SK-N-SH (cell line): ENCODE results near the gene FAM221B. TPM values are rescaled to one million over a fixed set of nuclear protein-coding genes. Genes with fewer than 3 reads are reported as not detected.

Experiments
- CTCF ChIA-PET: fragments of 300-600, 350-600 bp; formaldehyde crosslinking; extraction: SDS; loops from one replicate; lab custom pipeline; 2021; lab: Yijun Ruan, JAX
- POLR2A ChIA-PET: fragments of 350-600 bp; sonication (Branson Sonifier 250); formaldehyde crosslinking; extraction: SDS; loops from one replicate; lab custom pipeline; 2020; ENCODE audit warnings: antibody characterized with exemption, inconsistent platforms; lab: Yijun Ruan, JAX
- DNase-seq: peaks from one replicate; pipeline ENCODE4 v3.0.0; 2012
- H2AFZ ChIP-seq: fragments of 200-600 bp; sonication (generic); 2 replicates; pipeline ENCODE4 v1.8.1; 2016; ENCODE audit warnings: antibody characterized with exemption, mild to moderate bottlenecking, low read depth
- H3F3A ChIP-seq: fragments of 200-600 bp; sonication (generic); replicated peaks from 2 replicates; pipeline ENCODE3; 2016; ENCODE audit warnings: antibody characterized with exemption, mild to moderate bottlenecking; ENCODE audit not compliant: insufficient read depth
- H3K27ac ChIP-seq, 2 experiments: fragments of 200-500 bp in 1 of 2; fragments of 200-600 bp in 1 of 2; sonication (Bioruptor generic) in 1 of 2; sonication (generic), shearing (Covaris generic) in 1 of 2; 2 replicates each; pipeline versions ENCODE4 v1.5.1 to v1.6.1; 2014 to 2016; ENCODE audit warnings: low read depth in 2 of 2, inconsistent platforms in 1 of 2, low read length in 1 of 2, mild to moderate bottlenecking in 1 of 2, mixed read lengths in 1 of 2
- H3K27me3 ChIP-seq: fragments of 200-600 bp; sonication (generic), shearing (Covaris generic); 2 replicates; pipeline ENCODE4 v1.6.1; 2016; ENCODE audit warnings: mixed run types; ENCODE audit not compliant: insufficient read depth
- H3K36me3 ChIP-seq, 2 experiments: fragments of 200-500 bp in 1 of 2; fragments of 200-600 bp in 1 of 2; sonication (Bioruptor generic) in 1 of 2; sonication (generic) in 1 of 2; replicated peaks in 1 of 2; 2 replicates each; pipeline versions ENCODE3 to v1.5.1; 2014 to 2016; ENCODE audit warnings: low read length in 1 of 2, mild to moderate bottlenecking in 1 of 2; ENCODE audit not compliant: insufficient read depth in 2 of 2, control insufficient read depth in 1 of 2
- H3K4me1 ChIP-seq, 2 experiments: fragments of 200-500 bp in 1 of 2; fragments of 200-600 bp in 1 of 2; sonication (Bioruptor generic) in 1 of 2; sonication (generic), shearing (Covaris generic) in 1 of 2; 2 replicates each; pipeline versions ENCODE4 v1.5.1 to v1.6.1; 2014 to 2016; ENCODE audit warnings: low read depth in 1 of 2, low read length in 1 of 2, mixed run types in 1 of 2; ENCODE audit not compliant: insufficient read depth in 2 of 2, control insufficient read depth in 1 of 2
- H3K4me2 ChIP-seq: fragments of 200-600 bp; sonication (generic), shearing (Covaris generic); 2 replicates; pipeline ENCODE4 v1.6.1; 2017; ENCODE audit warnings: mixed run types
- H3K4me3 ChIP-seq, 2 experiments: fragments of 200-500 bp in 1 of 2; fragments of 200-600 bp in 1 of 2; sonication (Bioruptor generic) in 1 of 2; sonication (generic), shearing (Covaris generic) in 1 of 2; 2 replicates each; pipeline versions ENCODE4 v1.5.1 to v1.8.1; 2014 to 2016; ENCODE audit warnings: low read depth in 2 of 2, inconsistent platforms in 1 of 2, low read length in 1 of 2, mild to moderate bottlenecking in 1 of 2, mixed read lengths in 1 of 2, moderate library complexity in 1 of 2
- H3K79me2 ChIP-seq: fragments of 200-600 bp; sonication (generic); 2 replicates; pipeline ENCODE4 v1.8.1; 2017; ENCODE audit warnings: mild to moderate bottlenecking; ENCODE audit not compliant: insufficient read depth
- H3K9ac ChIP-seq: fragments of 200-600 bp; sonication (generic); 2 replicates; pipeline ENCODE4 v1.6.1; 2017; ENCODE audit warnings: mixed run types
- H3K9me2 ChIP-seq: fragments of 200-600 bp; sonication (generic); 2 replicates; pipeline ENCODE4 v1.6.1; 2017; ENCODE audit warnings: mixed run types
- H3K9me3 ChIP-seq: fragments of 200-600 bp; sonication (generic); 2 replicates; pipeline ENCODE4 v1.6.1; 2017; ENCODE audit warnings: mixed run types, mild to moderate bottlenecking, moderate library complexity
- H4K20me1 ChIP-seq: fragments of 200-600 bp; sonication (generic); 2 replicates; pipeline ENCODE4 v1.6.1; 2017; ENCODE audit warnings: mild to moderate bottlenecking, mixed run types; ENCODE audit not compliant: insufficient read depth
- CTCF ChIP-seq: fragments of 200-600 bp; sonication (generic); IDR thresholded peaks from 2 replicates; pipeline ENCODE4 v1.6.1; 2017; ENCODE audit warnings: antibody characterized with exemption, mild to moderate bottlenecking, moderate library complexity
- ELF1 ChIP-seq: IDR thresholded peaks from 2 replicates; pipeline ENCODE4 v1.4.0; 2012
- EP300 ChIP-seq, 2 experiments: IDR thresholded peaks; 2 replicates each; pipeline versions ENCODE4 v1.4.0 to v1.6.1; 2012; ENCODE audit warnings: borderline replicate concordance in 1 of 2, low read depth in 1 of 2, low read length in 1 of 2
- FOXM1 ChIP-seq: IDR thresholded peaks from 2 replicates; pipeline ENCODE4 v1.4.0; 2012; ENCODE audit warnings: low read depth, mild to moderate bottlenecking
- IRF3 ChIP-seq: fragments of 150-350 bp; IDR thresholded peaks from 2 replicates; pipeline ENCODE4 v1.6.1; 2016; ENCODE audit warnings: mild to moderate bottlenecking, low read depth, low read length
- MAX ChIP-seq: IDR thresholded peaks from 2 replicates; pipeline ENCODE4 v1.4.0; 2012; ENCODE audit warnings: low read depth
- NRF1 ChIP-seq: IDR thresholded peaks from 2 replicates; pipeline ENCODE4 v1.6.1; 2012; ENCODE audit warnings: low read depth, mild to moderate bottlenecking, low read length
- PBX3 ChIP-seq: IDR thresholded peaks from 2 replicates; pipeline ENCODE4; 2012
- POLR2AphosphoS5 ChIP-seq: IDR thresholded peaks from 2 replicates; pipeline ENCODE4 v1.6.1; 2012; ENCODE audit warnings: low read depth, low read length
- RAD21 ChIP-seq: IDR thresholded peaks from 2 replicates; pipeline ENCODE4 v1.6.1; 2012; ENCODE audit warnings: mild to moderate bottlenecking, low read length
- RCOR1 ChIP-seq: fragments of 150-350 bp; IDR thresholded peaks from 2 replicates; pipeline ENCODE4 v1.6.1; 2017; ENCODE audit warnings: antibody characterized with exemption, low read length
- REST ChIP-seq: IDR thresholded peaks from 2 replicates; pipeline ENCODE4 v1.6.1; 2012; ENCODE audit warnings: mild to moderate bottlenecking, low read depth, low read length, moderate library complexity
- RFX5 ChIP-seq: IDR thresholded peaks from 2 replicates; pipeline ENCODE4 v1.6.1; 2012; ENCODE audit warnings: mild to moderate bottlenecking, improper control_type of control experiment, low read length
- RXRA ChIP-seq: IDR thresholded peaks from 2 replicates; pipeline ENCODE4 v1.4.0; 2012; ENCODE audit warnings: low read depth, mild to moderate bottlenecking, borderline replicate concordance
- SIN3A ChIP-seq: IDR thresholded peaks from 2 replicates; pipeline ENCODE4 v1.6.1; 2012; ENCODE audit warnings: low read depth, mild to moderate bottlenecking, low read length, moderate library complexity, borderline replicate concordance
- TAF1 ChIP-seq: IDR thresholded peaks from 2 replicates; pipeline ENCODE4 v1.6.1; 2012; ENCODE audit warnings: low read depth, mild to moderate bottlenecking, low read length, moderate library complexity, borderline replicate concordance
- TEAD4 ChIP-seq: IDR thresholded peaks from 2 replicates; pipeline ENCODE4 v1.4.0; 2012; ENCODE audit warnings: mild to moderate bottlenecking, borderline replicate concordance; ENCODE audit not compliant: insufficient read depth
- USF1 ChIP-seq: IDR thresholded peaks from 2 replicates; pipeline ENCODE4 v1.4.0; 2012; ENCODE audit warnings: low read depth, borderline replicate concordance
- YY1 ChIP-seq: IDR thresholded peaks from 2 replicates; pipeline ENCODE4 v1.4.0; 2012; ENCODE audit warnings: low read depth, mild to moderate bottlenecking
- WGBS: methylation state at CpG from one replicate; pipeline ENCODE4 v1.1.6; 2017; ENCODE audit warnings: low lambda C conversion rate; 5-methylcytosine and 5-hydroxymethylcytosine counted together
- polyA plus RNA-seq, 3 experiments: library from polyadenylated mRNA; depleted of rRNA; stranded (reverse); fragments of >200 nt; gene quantifications; 2 replicates each; pipeline ENCODE4 v1.2.3, GENCODE V29; 2012

Gene FAM221B
- polyA plus RNA-seq, 1 of the 3 experiments (the other 2 are of a cell fraction): not detected

GRCh38 chr9:35801328-35802128 lies 27.0 kb downstream of the FAM221B start:
- H3K4me3 ChIP-seq: no peak overlapping the region
- peaks cover 0 to 9% of the 10 kb centered on the region in 2 experiments; a peak in 2 of 4 replicates for H3K4me1 ChIP-seq
- H3K4me2 ChIP-seq: no peak overlapping the region
- no peak for DNase-seq
- no peak overlapping the region for H3K9ac ChIP-seq
- ChIA-PET POLR2A (no interaction called here), CTCF (interaction anchor here (1.1 to 2.2 kb wide), 5 partner anchors 9 to 81 kb away, joined by 3 to 13 read pairs (median 3); partner anchors contain the start of gene SPAG8)
- peaks cover 13% of the 10 kb centered on the region for H3F3A ChIP-seq
- H3K9me3 ChIP-seq: no peaks in the 10 kb centered on the region
- no peaks in the 10 kb centered on the region for H3K9me2 ChIP-seq
- no peak overlapping the region for H2AFZ ChIP-seq
- 89% methylated on average over 13 of the region's 13 CpGs for WGBS
- TF ChIP-seq TAF1 (no peak), YY1 (no peak), ELF1 (no peak), POLR2AphosphoS5 (no peak), SIN3A (no peak), PBX3 (no peak), TEAD4 (no peak), RXRA (no peak), RCOR1 (no peak), FOXM1 (no peak), RFX5 (no peak), RAD21 (no peak), NRF1 (no peak), EP300 (IDR thresholded peaks at IDR 0.05; ENCODE audit: borderline replicate concordance in 1 of 2, low read depth in 1 of 2, low read length in 1 of 2) (no peak), IRF3 (no peak), REST (no peak), CTCF (no peak), MAX (no peak), USF1 (no peak)
- TF ChIP-seq, all 33 proteins: peak for 0
- H3K36me3 ChIP-seq: peaks cover 0 to 29% of the 10 kb centered on the region in 2 experiments
- no peaks in the 10 kb centered on the region for H3K27me3 ChIP-seq
- no peaks in the 10 kb centered on the region for H3K79me2 ChIP-seq
- no peak overlapping the region for H3K27ac ChIP-seq
- no peaks in the 10 kb centered on the region for H4K20me1 ChIP-seq
